ENCODE results near the gene RCAN3.

GRCh38 chr1:24567792-24568388, 65.3 kb downstream of the RCAN3 start:
- no peak for TF ChIP-seq YY1 (IDR thresholded peaks at IDR 0.05; ENCODE audit: insufficient read depth, insufficient read length)
- TF ChIP-seq ZNF274 (IDR thresholded peaks at IDR 0.05; ENCODE audit: low read depth, low read length): no peak

Data from NT2/D1 (cell line).